Breast epithelium (tissue), 4 donors: ENCODE measurements around the gene TMEM207. TPM values are rescaled to one million over a fixed set of nuclear protein-coding genes. Genes with fewer than 3 reads are reported as not detected.

ENCODE experiments used
- DNase-seq, 2 donors: peaks; one replicate each; pipeline ENCODE4 v3.0.0-alpha.2; 2019; ENCODE audit warnings: low spot score in 2 of 2
- H3K27ac ChIP-seq, 2 donors: fragments of 200-600 bp; sonication (generic) in 1 of 2; one replicate each; pipeline ENCODE4 v1.5.1; 2016 to 2019; ENCODE audit warnings: mild to moderate bottlenecking in 1 of 2
- H3K27me3 ChIP-seq, 2 donors: fragments of 200-600 bp; sonication (generic) in 1 of 2; one replicate each; pipeline versions ENCODE4 v1.5.1 to v1.6.0; 2017 to 2019; ENCODE audit warnings: control low read depth in 1 of 2, mild to moderate bottlenecking in 1 of 2
- H3K36me3 ChIP-seq: fragments of 200-600 bp; one replicate; pipeline ENCODE4 v1.5.1; 2019
- H3K4me1 ChIP-seq, 2 donors: fragments of 200-600 bp; sonication (generic); one replicate each; pipeline ENCODE4 v1.5.1; 2016 to 2019; ENCODE audit warnings: control low read depth in 1 of 2
- H3K4me3 ChIP-seq, 3 donors: fragments of 200-600 bp; sonication (generic); 1 replicate in 2 of 3; 2 replicates in 1 of 3; pipeline ENCODE4 v1.5.1; 2016 to 2019; ENCODE audit warnings: mild to moderate bottlenecking in 3 of 3, moderate library complexity in 2 of 3
- H3K9me3 ChIP-seq, 2 donors: fragments of 200-600 bp; sonication (generic) in 1 of 2; one replicate each; pipeline ENCODE4 v1.5.1; 2016 to 2019; ENCODE audit warnings: control low read depth in 1 of 2
- CTCF ChIP-seq, 3 donors: fragments of 450-650 bp; IDR thresholded peaks; one replicate each; pipeline ENCODE4 v1.5.1; 2016 to 2017; ENCODE audit warnings: antibody characterized with exemption in 3 of 3, mild to moderate bottlenecking in 3 of 3, moderate library complexity in 3 of 3
- POLR2A ChIP-seq: fragments of 450-650 bp; IDR thresholded peaks from one replicate; pipeline ENCODE4 v1.6.1; 2016; ENCODE audit warnings: antibody characterized with exemption, mild to moderate bottlenecking, moderate library complexity
- POLR2AphosphoS5 ChIP-seq, 3 donors: sonication (generic); formaldehyde crosslinking; IDR thresholded peaks; one replicate each; pipeline ENCODE4 v1.6.1; 2017; ENCODE audit warnings: antibody characterized with exemption in 3 of 3
- intact Hi-C: fragments of 100-400 bp; cut with DNase I; formaldehyde crosslinking; loops from one replicate; pipeline ENCODE4 v1.15.1; 2023; ENCODE audit warnings: low total_unique reads
- total RNA-seq, 3 donors: library from RNA; depleted of rRNA; stranded (reverse); fragments of >200 nt; gene quantifications; one replicate each; pipeline ENCODE4 v1.1.0, GENCODE V29; 2016

TMEM207 gene
- not detected for total RNA-seq

- H3K4me1 ChIP-seq: no peaks in the 10 kb centered on the region
- no peaks in the 10 kb centered on the region for H3K36me3 ChIP-seq
- H3K9me3 ChIP-seq: no peaks in the 10 kb centered on the region
- H3K4me3 ChIP-seq: no peak within 1 kb of the TSS
- TF ChIP-seq POLR2AphosphoS5 (IDR thresholded peaks at IDR 0.05) (no peak), POLR2A (no peak), CTCF (IDR thresholded peaks at IDR 0.05) (no peak)
- no peak for DNase-seq
- intact Hi-C loops: loop anchor here (5.0 kb wide), 1 partner anchor 708 kb away; no protein-coding TSS in a partner anchor
- no peak within 1 kb of the TSS for H3K27ac ChIP-seq
- no peaks in the 10 kb centered on the region for H3K27me3 ChIP-seq
These were observed at the start of gene TMEM207 for GRCh38 chr3:190449801-190450200. Gene TMEM207 (minus strand): TSS chr3:190449901. CDS start chr3:190449809, 92 bp downstream.

GRCh38 chr3:190499122-190499521 is 49.4 kb upstream of the TMEM207 start:
- TF ChIP-seq CTCF (IDR thresholded peaks at IDR 0.05) (no peak), POLR2AphosphoS5 (IDR thresholded peaks at IDR 0.05) (no peak), POLR2A (no peak)
- Histone ChIP-seq H3K4me3 (no peak overlapping the region), H3K27ac (no peak overlapping the region), H3K27me3 (no peaks in the 10 kb centered on the region), H3K4me1 (no peaks in the 10 kb centered on the region), H3K36me3 (no peaks in the 10 kb centered on the region), H3K9me3 (no peaks in the 10 kb centered on the region)
- intact Hi-C loops: loop anchor here (5.0 kb wide), 1 partner anchor 317 kb away; no protein-coding TSS in a partner anchor
- no peak for DNase-seq

GRCh38 chr3:190498293-190498692 is 48.6 kb upstream of the TMEM207 start:
- Histone ChIP-seq H3K27ac (no peak overlapping the region), H3K4me1 (no peaks in the 10 kb centered on the region), H3K9me3 (no peaks in the 10 kb centered on the region), H3K27me3 (no peaks in the 10 kb centered on the region), H3K4me3 (no peak overlapping the region), H3K36me3 (no peaks in the 10 kb centered on the region)
- intact Hi-C loops: loop anchor here (5.0 kb wide), 1 partner anchor 316 kb away; no protein-coding TSS in a partner anchor
- no peak for DNase-seq
- no peak for TF ChIP-seq CTCF (IDR thresholded peaks at IDR 0.05)
- TF ChIP-seq POLR2AphosphoS5 (IDR thresholded peaks at IDR 0.05): no peak
- TF ChIP-seq POLR2A: no peak

GRCh38 chr3:190497811-190498210 is 48.1 kb upstream of the TMEM207 start:
- Histone ChIP-seq H3K36me3 (no peaks in the 10 kb centered on the region), H3K27me3 (no peaks in the 10 kb centered on the region), H3K9me3 (no peaks in the 10 kb centered on the region), H3K4me3 (no peak overlapping the region), H3K27ac (no peak overlapping the region), H3K4me1 (no peaks in the 10 kb centered on the region)
- no peak for DNase-seq
- intact Hi-C loops: loop anchor here (5.0 kb wide), 1 partner anchor 316 kb away; no protein-coding TSS in a partner anchor
- TF ChIP-seq POLR2A (no peak), POLR2AphosphoS5 (IDR thresholded peaks at IDR 0.05) (no peak), CTCF (IDR thresholded peaks at IDR 0.05) (no peak)

- intact Hi-C loops: loop anchor here (5.0 kb wide), 1 partner anchor 315 kb away; no protein-coding TSS in a partner anchor
- no peaks in the 10 kb centered on the region for H3K27me3 ChIP-seq
- no peaks in the 10 kb centered on the region for H3K36me3 ChIP-seq
- no peak for DNase-seq
- no peak overlapping the region for H3K4me3 ChIP-seq
- H3K27ac ChIP-seq: no peak overlapping the region
- no peak for TF ChIP-seq POLR2A
- no peak for TF ChIP-seq CTCF (IDR thresholded peaks at IDR 0.05)
- TF ChIP-seq POLR2AphosphoS5 (IDR thresholded peaks at IDR 0.05): no peak
- H3K9me3 ChIP-seq: no peaks in the 10 kb centered on the region
- no peaks in the 10 kb centered on the region for H3K4me1 ChIP-seq
These were observed 47.2 kb upstream of the TMEM207 start for GRCh38 chr3:190496859-190497258.
